SU-DHL-6 (cell line): ENCODE data around the gene FBXO17.

ENCODE experiments used
- H2AFZ ChIP-seq: fragments of 200-600 bp; sonication (generic); 2 replicates; pipeline ENCODE4 v1.6.1; 2014; ENCODE audit warnings: low read depth, mild to moderate bottlenecking, moderate library complexity, mixed read lengths, antibody characterized with exemption, low read length; ENCODE audit not compliant: severe bottlenecking
- H3F3A ChIP-seq: fragments of 200-600 bp; shearing (Covaris generic); 2 replicates; pipeline ENCODE4 v1.6.0; 2016; ENCODE audit warnings: antibody characterized with exemption, mild to moderate bottlenecking; ENCODE audit not compliant: insufficient read depth
- H3K27ac ChIP-seq: fragments of 200-600 bp; sonication (generic); 2 replicates; pipeline ENCODE4 v1.5.1; 2016; ENCODE audit warnings: low read depth, mild to moderate bottlenecking, low read length, moderate library complexity, mixed read lengths
- H3K27me3 ChIP-seq: fragments of 200-600 bp; sonication (generic), shearing (Covaris generic); 2 replicates; pipeline ENCODE4 v1.6.0; 2014; ENCODE audit warnings: mild to moderate bottlenecking, low read length
- H3K36me3 ChIP-seq: fragments of 200-600 bp; sonication (generic); 2 replicates; pipeline ENCODE4 v1.6.1; 2014; ENCODE audit warnings: mild to moderate bottlenecking, low read length, mixed read lengths
- H3K4me2 ChIP-seq: fragments of 300-600, 200-600 bp; shearing (Covaris generic), sonication (generic); 2 replicates; pipeline ENCODE4 v1.6.0; 2014; ENCODE audit warnings: low read length, low read depth, mild to moderate bottlenecking; ENCODE audit not compliant: poor library complexity, severe bottlenecking
- H3K4me3 ChIP-seq: fragments of 200-600 bp; sonication (generic); 2 replicates; pipeline ENCODE4 v1.5.1; 2014; ENCODE audit warnings: antibody characterized with exemption, low read length, mild to moderate bottlenecking, mixed read lengths; ENCODE audit not compliant: insufficient read depth, poor library complexity, severe bottlenecking
- H3K79me2 ChIP-seq: fragments of 200-600 bp; sonication (generic); 2 replicates; pipeline ENCODE4 v1.6.1; 2014; ENCODE audit warnings: mild to moderate bottlenecking, low read length, moderate library complexity; ENCODE audit not compliant: insufficient read depth
- H3K9ac ChIP-seq: fragments of 200-600 bp; sonication (generic); 2 replicates; pipeline ENCODE4 v1.7.0; 2014; ENCODE audit warnings: mild to moderate bottlenecking, low read length
- H3K9me2 ChIP-seq: fragments of 200-600 bp; sonication (generic); replicated peaks from 2 replicates; pipeline ENCODE4 v1.6.1; 2014; ENCODE audit warnings: low read length; ENCODE audit not compliant: insufficient read depth
- H3K9me3 ChIP-seq: fragments of 200-600 bp; sonication (generic); 2 replicates; pipeline ENCODE4 v1.6.1; 2014; ENCODE audit warnings: low read length, mixed read lengths; ENCODE audit not compliant: insufficient read depth
- H4K20me1 ChIP-seq: fragments of 200-600 bp; sonication (generic); 2 replicates; pipeline ENCODE4 v1.6.1; 2014; ENCODE audit warnings: low read depth, mild to moderate bottlenecking, antibody characterized with exemption, low read length, moderate library complexity, mixed read lengths
- CTCF ChIP-seq: fragments of 200-600 bp; sonication (generic); IDR thresholded peaks from one replicate; pipeline ENCODE4 v1.5.1; 2017; ENCODE audit warnings: antibody characterized with exemption, mild to moderate bottlenecking, low read length, moderate library complexity; ENCODE audit not compliant: insufficient read depth, poor library complexity, severe bottlenecking
- EZH2phosphoT487 ChIP-seq: fragments of 200-600 bp; sonication (generic), shearing (Covaris generic); conservative IDR thresholded peaks from 2 replicates; pipeline ENCODE4 v1.6.1; 2018; ENCODE audit warnings: mild to moderate bottlenecking, antibody characterized with exemption, low read length, moderate library complexity, mixed read lengths

The FBXO17 gene

GRCh38 chr19:38907670-38908069, 67.9 kb downstream of the FBXO17 start:
- no peak overlapping the region for H3K4me3 ChIP-seq
- 0 out of 2 replicates have a peak, but pooled peaks cover 3% of the 10 kb centered on the region for H3K36me3 ChIP-seq
- H4K20me1 ChIP-seq = no peaks in the 10 kb centered on the region

GRCh38 chr19:38907227-38907626, 68.3 kb downstream of the FBXO17 start:
- no peak overlapping the region for H3K4me3 ChIP-seq
- no peaks in the 10 kb centered on the region for H4K20me1 ChIP-seq
- H3K9me3 ChIP-seq = no peaks in the 10 kb centered on the region
- H3K9me2 ChIP-seq = no peaks in the 10 kb centered on the region
- no peak overlapping the region for H3K4me2 ChIP-seq
- no peaks in the 10 kb centered on the region for H3K27me3 ChIP-seq
- TF ChIP-seq EZH2phosphoT487 (no peak), CTCF (no peak)
- H3K27ac ChIP-seq = no peak overlapping the region
- H3K9ac ChIP-seq = no peak overlapping the region
- H3F3A ChIP-seq = no peaks in the 10 kb centered on the region
- H2AFZ ChIP-seq = no peak overlapping the region
- H3K79me2 ChIP-seq = peaks cover 13% of the 10 kb centered on the region
- H3K36me3 ChIP-seq = 0 out of 2 replicates have a peak, but pooled peaks cover 3% of the 10 kb centered on the region

More at GRCh38 chr19:38907670-38908069, 67.9 kb downstream of the FBXO17 start:
- Histone ChIP-seq H3K4me2 (no peak overlapping the region), H3F3A (no peaks in the 10 kb centered on the region), H3K27me3 (no peaks in the 10 kb centered on the region), H2AFZ (no peak overlapping the region), H3K9ac (no peak overlapping the region), H3K79me2 (peaks cover 9% of the 10 kb centered on the region), H3K9me3 (no peaks in the 10 kb centered on the region), H3K9me2 (no peaks in the 10 kb centered on the region), H3K27ac (no peak overlapping the region)
- no peak for TF ChIP-seq CTCF
- no peak for TF ChIP-seq EZH2phosphoT487

GRCh38 chr19:38905620-38906019, 69.9 kb downstream of the FBXO17 start:
- Histone ChIP-seq H3F3A (no peaks in the 10 kb centered on the region; the same call in 1 of the 2 replicates), H3K4me2 (no peak overlapping the region), H3K9me3 (no peaks in the 10 kb centered on the region), H3K79me2 (peaks cover 30% of the 10 kb centered on the region), H3K36me3 (0 out of 2 replicates have a peak, but pooled peaks cover 3% of the 10 kb centered on the region), H3K9me2 (no peaks in the 10 kb centered on the region), H3K27me3 (no peaks in the 10 kb centered on the region), H3K4me3 (no peak overlapping the region), H3K27ac (no peak overlapping the region), H3K9ac (no peak overlapping the region), H2AFZ (no peak overlapping the region), H4K20me1 (no peaks in the 10 kb centered on the region)
- TF ChIP-seq EZH2phosphoT487 = no peak
- TF ChIP-seq CTCF = no peak
